Prostate gland (tissue), 2 donors: ENCODE data around the gene HPCA. TPM values are rescaled to one million over a fixed set of nuclear protein-coding genes. Genes with fewer than 3 reads are reported as not detected.

Experiments used
- DNase-seq: peaks from one replicate; pipeline ENCODE4 v3.0.0-alpha.2; 2019; ENCODE audit warnings: low spot score
- H3K27ac ChIP-seq, 2 donors: fragments of 200-600 bp; sonication (generic); 2 replicates each; pipeline ENCODE4 v1.5.1; 2017 to 2019
- H3K27me3 ChIP-seq: fragments of 200-600 bp; sonication (generic); replicated peaks from 2 replicates; pipeline ENCODE4 v1.5.1; 2019; ENCODE audit not compliant: insufficient read depth
- H3K36me3 ChIP-seq, 2 donors: fragments of 200-600 bp; sonication (generic); 1 replicate in 1 of 2; 2 replicates in 1 of 2; pipeline versions ENCODE4 v1.5.1 to v1.8.1; 2017 to 2019
- H3K4me1 ChIP-seq: fragments of 200-600 bp; sonication (generic); replicated peaks from 2 replicates; pipeline ENCODE4 v1.5.1; 2019
- H3K4me3 ChIP-seq, 2 donors: fragments of 200-600 bp; sonication (generic); 2 replicates each; pipeline ENCODE4 v1.5.1; 2017 to 2019
- H3K9me3 ChIP-seq: fragments of 200-600 bp; sonication (generic); 2 replicates; pipeline ENCODE4 v1.5.1; 2017
- POLR2A ChIP-seq: fragments of 450-650 bp; IDR thresholded peaks from one replicate; pipeline ENCODE4 v1.6.1; 2016; ENCODE audit warnings: antibody characterized with exemption, mild to moderate bottlenecking
- POLR2AphosphoS5 ChIP-seq: sonication (generic); formaldehyde crosslinking; IDR thresholded peaks from one replicate; pipeline ENCODE4 v1.6.1; 2017; ENCODE audit warnings: antibody characterized with exemption
- WGBS: methylation state at CpG from one replicate; pipeline ENCODE4 v1.1.5; 2018; 5-methylcytosine and 5-hydroxymethylcytosine counted together
- intact Hi-C: fragments of 100-400 bp; cut with DNase I; formaldehyde crosslinking; loops from one replicate; pipeline ENCODE4 v1.14.2; 2022
- total RNA-seq, 2 donors: library from RNA; depleted of rRNA; stranded (reverse); fragments of >200 nt; gene quantifications; one replicate each; pipeline ENCODE4 v1.1.0, GENCODE V29; 2016
- TF ChIP-seq, protein P1 (sequence below), 4 experiments: fragments of 200-600 bp in 2 of 4; fragments of 450-650 bp in 2 of 4; sonication (generic) in 2 of 4; IDR thresholded peaks; 1 replicate in 3 of 4; 2 replicates in 1 of 4; pipeline ENCODE4 v1.5.1; 2016 to 2019; ENCODE audit warnings: antibody characterized with exemption in 4 of 4, mild to moderate bottlenecking in 2 of 4, moderate library complexity in 2 of 4

The HPCA gene
- total RNA-seq, 2 donors from 2014 or later, result 1.6 TPM; not detected in 1

DNA sequence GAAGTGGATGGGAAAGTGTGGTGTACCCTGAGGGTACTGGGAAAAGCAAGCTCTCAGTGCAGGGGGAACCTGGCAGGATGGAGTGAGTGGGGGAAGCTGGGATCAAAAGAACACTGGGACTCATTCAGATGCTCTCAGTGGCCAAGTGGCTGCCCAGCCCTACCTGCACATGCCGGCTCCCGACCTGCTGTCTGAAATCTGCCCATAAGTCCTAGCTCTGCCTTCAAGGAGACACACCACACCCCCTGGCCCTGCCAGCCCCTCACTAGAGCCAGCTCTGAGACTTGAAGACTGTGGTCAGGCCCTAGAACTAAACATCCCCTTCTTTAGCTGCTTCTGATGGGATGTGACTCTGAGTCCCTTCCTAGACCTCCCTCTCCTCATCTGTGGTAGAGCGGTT, 12.7 kb downstream of the HPCA start:
- H3K4me1 ChIP-seq, result no peaks in the 10 kb centered on the region
- no peak overlapping the region for H3K27ac ChIP-seq
- H3K36me3 ChIP-seq, result no peaks in the 10 kb centered on the region
- H3K4me3 ChIP-seq, result no peak overlapping the region
- intact Hi-C loops, result no loop called here
- TF ChIP-seq, protein P1, sequence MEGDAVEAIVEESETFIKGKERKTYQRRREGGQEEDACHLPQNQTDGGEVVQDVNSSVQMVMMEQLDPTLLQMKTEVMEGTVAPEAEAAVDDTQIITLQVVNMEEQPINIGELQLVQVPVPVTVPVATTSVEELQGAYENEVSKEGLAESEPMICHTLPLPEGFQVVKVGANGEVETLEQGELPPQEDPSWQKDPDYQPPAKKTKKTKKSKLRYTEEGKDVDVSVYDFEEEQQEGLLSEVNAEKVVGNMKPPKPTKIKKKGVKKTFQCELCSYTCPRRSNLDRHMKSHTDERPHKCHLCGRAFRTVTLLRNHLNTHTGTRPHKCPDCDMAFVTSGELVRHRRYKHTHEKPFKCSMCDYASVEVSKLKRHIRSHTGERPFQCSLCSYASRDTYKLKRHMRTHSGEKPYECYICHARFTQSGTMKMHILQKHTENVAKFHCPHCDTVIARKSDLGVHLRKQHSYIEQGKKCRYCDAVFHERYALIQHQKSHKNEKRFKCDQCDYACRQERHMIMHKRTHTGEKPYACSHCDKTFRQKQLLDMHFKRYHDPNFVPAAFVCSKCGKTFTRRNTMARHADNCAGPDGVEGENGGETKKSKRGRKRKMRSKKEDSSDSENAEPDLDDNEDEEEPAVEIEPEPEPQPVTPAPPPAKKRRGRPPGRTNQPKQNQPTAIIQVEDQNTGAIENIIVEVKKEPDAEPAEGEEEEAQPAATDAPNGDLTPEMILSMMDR (IDR thresholded peaks at IDR 0.05), result no peak
- TF ChIP-seq POLR2A (no peak), POLR2AphosphoS5 (no peak)
- WGBS, result 92% methylated on average over 3 of the region's 3 CpGs
- no peaks in the 10 kb centered on the region for H3K9me3 ChIP-seq
- no peaks in the 10 kb centered on the region for H3K27me3 ChIP-seq
- DNase-seq, result no peak

DNA sequence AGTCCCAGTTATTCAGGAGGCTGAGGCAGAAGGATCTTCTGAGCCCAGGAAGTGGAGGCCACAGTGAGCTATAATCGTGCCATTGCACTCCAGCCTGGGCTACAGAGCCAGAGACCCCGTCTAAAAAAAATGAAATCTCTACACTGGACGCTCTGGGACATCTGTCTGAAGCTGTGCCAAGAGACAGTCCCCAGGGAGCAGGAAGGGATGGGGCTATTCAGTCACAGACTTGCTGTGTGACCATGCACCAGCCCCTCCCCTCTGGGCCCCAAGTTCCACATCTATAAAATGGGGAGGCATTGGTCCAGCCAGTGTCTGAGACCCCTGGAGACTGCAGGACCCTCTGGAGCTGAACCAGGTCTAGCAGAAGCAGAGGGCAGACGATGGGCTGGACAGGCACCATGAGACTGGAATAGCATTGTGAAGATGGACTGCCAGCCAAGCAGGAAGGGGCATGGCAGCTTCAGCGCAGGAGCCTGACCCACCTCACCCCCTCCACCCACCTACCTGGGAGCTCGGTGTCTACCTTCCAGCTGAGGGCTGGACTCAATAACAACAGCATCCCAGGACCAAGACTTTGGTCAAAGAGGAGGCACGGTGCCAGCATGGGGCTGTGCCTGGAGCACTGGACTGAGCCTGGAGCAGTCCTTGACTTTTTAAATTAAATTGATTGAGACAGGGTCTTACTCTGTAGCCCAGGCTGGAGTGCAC, 13.4 kb downstream of the HPCA start:
- WGBS, result 76% methylated on average over 6 of the region's 7 CpGs
- Histone ChIP-seq H3K27me3 (no peaks in the 10 kb centered on the region), H3K4me1 (no peaks in the 10 kb centered on the region), H3K27ac (no peak overlapping the region), H3K4me3 (no peak overlapping the region), H3K9me3 (no peaks in the 10 kb centered on the region), H3K36me3 (no peaks in the 10 kb centered on the region)
- TF ChIP-seq POLR2AphosphoS5 (no peak), POLR2A (no peak)
- TF ChIP-seq, protein P1 (IDR thresholded peaks at IDR 0.05), result no peak
- intact Hi-C loops, result no loop called here
- DNase-seq, result no peak

DNA sequence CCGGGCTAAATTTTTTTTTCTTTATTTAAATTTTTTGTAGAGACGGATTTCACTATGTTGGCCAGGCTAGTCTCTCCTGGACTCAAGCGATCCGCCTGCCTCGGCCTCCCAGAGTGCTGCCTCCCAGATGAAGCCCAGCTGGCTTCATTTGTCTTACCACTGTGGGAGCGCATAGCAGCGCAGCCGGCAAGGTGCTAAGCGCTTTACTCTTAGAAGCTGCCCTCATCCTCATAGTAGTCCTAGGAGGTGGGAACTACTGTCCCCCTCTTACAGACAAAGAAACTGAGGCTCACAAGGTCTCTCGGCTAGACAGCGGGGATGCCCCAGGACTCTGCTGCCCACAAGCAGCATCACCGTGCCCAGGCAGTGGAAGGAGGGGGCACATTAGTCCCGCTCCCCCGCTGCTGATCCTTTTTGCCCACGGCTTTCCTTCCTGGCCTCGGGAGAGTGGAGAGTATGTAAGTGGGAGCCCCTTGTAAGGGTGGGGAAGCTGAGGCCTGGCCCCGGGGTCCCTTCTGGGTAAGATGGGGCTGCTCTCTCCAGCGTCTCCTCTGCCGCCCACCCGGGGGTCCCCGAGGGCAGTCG, 14.2 kb downstream of the HPCA start:
- H3K4me3 ChIP-seq, result peak overlapping the region; percentile 79 to 85
- no peaks in the 10 kb centered on the region for H3K36me3 ChIP-seq
- 16% methylated on average over 22 of the region's 22 CpGs for WGBS
- intact Hi-C loops, result no loop called here
- no peaks in the 10 kb centered on the region for H3K4me1 ChIP-seq
- H3K27ac ChIP-seq, result peak overlapping the region; percentile 71 to 85
- TF ChIP-seq POLR2A, result no peak
- TF ChIP-seq POLR2AphosphoS5, result no peak
- TF ChIP-seq, protein P1 (IDR thresholded peaks at IDR 0.05), result no peak
- H3K27me3 ChIP-seq, result no peaks in the 10 kb centered on the region
- H3K9me3 ChIP-seq, result no peaks in the 10 kb centered on the region
- DNase-seq, result no peak

DNA sequence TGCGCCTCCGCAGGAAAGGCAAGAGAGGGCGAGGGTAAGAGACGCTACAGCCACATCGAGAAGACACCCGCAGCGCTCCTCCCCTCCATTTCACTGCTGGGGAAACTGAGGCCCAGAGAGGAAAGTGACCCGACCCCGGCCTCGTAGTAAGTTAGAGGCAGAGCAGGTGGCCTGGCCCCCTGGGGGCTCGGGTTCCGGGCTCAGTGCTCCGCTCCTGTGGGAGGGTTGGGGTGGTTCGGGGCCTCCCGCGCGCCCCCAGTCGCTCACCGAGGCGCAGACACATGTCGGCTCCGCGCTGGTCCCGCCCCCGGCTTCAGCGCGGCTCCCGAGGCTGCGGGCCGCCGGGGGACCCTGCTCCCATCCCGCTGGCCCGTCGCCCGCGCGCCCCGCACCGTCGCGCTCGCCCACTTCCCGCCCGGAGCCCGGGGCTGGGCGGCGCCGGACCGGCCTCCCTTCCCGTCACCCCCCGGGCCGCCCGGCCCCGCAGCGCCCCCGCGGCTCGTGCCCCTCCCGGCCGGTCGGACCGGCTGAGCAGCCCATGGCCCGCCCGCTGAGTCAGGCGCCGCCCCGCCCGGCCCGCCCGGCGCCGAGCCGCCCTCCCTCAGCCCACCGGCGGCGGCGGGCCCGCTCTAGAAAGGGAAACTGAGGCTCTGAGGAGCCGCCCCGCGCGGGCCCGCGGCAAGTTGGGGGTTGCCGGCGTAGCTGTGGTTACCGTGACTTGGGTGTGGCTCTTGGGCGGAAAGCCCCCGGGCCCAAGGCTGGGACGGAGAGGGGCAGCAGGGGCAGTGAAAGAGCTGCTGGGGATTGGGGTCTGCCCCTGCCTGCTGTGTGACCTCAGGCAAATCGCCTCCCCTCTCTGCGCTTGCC, 14.9 kb downstream of the HPCA start, which contains the start of gene TMEM54:
Gene TMEM54 (minus strand): TSS at position 434 of the 867 bp plus-strand sequence. CDS start 151 bp downstream, at position 283.
- DNase-seq, result peak; percentile 77
- TF ChIP-seq POLR2AphosphoS5, result no peak
- TF ChIP-seq, protein P1 (IDR thresholded peaks at IDR 0.05), result peak in 2 of 4 experiments; percentile 29 to 38
- peak; percentile 18 for TF ChIP-seq POLR2A
- Histone ChIP-seq H3K9me3 (no peaks in the 10 kb centered on the region), H3K27ac (peak within 1 kb of the TSS; percentile 71 to 85), H3K36me3 (no peaks in the 10 kb centered on the region), H3K27me3 (no peaks in the 10 kb centered on the region), H3K4me1 (no peaks in the 10 kb centered on the region), H3K4me3 (peak within 1 kb of the TSS; percentile 79 to 85)
- intact Hi-C loops, result no loop called here
- WGBS, result 1% methylated on average over 31 of the region's 92 CpGs
